Spleen (tissue), 7 donors: ENCODE data around the gene SLC38A5.

Experiments
- POLR2A ChIP-seq, 3 donors: fragments of 450-650 bp; IDR thresholded peaks; one replicate each; pipeline ENCODE4 v1.5.1; 2017; ENCODE audit warnings: antibody characterized with exemption in 3 of 3, mild to moderate bottlenecking in 1 of 3
- POLR2AphosphoS5 ChIP-seq, 3 donors: sonication (generic); formaldehyde crosslinking; IDR thresholded peaks; one replicate each; pipeline ENCODE4 v1.5.1; 2017; ENCODE audit warnings: antibody characterized with exemption in 3 of 3
- TF ChIP-seq, protein P1 (sequence below), 11 experiments: fragments of 200-600 bp in 7 of 11; fragments of 450-650 bp in 4 of 11; sonication (generic) in 4 of 11; IDR thresholded peaks in 8 of 11; conservative IDR thresholded peaks in 3 of 11; 1 replicate in 7 of 11; 2 replicates in 4 of 11; pipeline versions ENCODE4 v1.4.0 to v1.8.0; 2016 to 2021; ENCODE audit warnings: antibody characterized with exemption in 11 of 11, inconsistent platforms in 4 of 11, mild to moderate bottlenecking in 1 of 11
- donor health status: DM: no; HTN: no; CAD: no; lungs with moderate emphysema.
- donor health status: DM: no; HTN: no; CAD: no.
- donor health status: DM: no; HTN: no; CAD: no.

DNA sequence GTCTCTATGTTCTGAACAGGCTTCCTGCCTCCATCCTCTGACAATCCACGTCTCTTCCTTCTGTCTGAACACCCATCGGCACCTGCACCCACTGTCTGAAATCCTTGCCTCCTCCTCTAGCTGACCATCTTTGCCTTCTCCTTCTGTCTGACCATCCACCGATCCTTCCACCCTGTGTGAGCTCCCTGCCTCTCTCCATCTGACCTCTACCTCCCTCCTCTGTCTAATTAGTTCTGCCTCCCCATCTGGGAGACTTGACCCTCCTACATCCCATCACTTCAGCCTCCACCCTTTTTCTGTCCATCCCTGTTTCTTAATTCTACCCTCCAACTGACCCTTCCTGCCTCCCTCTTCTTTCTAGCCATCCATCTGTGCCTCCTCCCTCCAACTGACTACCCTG lies 10.0 kb downstream of the SLC38A5 start:
- TF ChIP-seq, protein P1, sequence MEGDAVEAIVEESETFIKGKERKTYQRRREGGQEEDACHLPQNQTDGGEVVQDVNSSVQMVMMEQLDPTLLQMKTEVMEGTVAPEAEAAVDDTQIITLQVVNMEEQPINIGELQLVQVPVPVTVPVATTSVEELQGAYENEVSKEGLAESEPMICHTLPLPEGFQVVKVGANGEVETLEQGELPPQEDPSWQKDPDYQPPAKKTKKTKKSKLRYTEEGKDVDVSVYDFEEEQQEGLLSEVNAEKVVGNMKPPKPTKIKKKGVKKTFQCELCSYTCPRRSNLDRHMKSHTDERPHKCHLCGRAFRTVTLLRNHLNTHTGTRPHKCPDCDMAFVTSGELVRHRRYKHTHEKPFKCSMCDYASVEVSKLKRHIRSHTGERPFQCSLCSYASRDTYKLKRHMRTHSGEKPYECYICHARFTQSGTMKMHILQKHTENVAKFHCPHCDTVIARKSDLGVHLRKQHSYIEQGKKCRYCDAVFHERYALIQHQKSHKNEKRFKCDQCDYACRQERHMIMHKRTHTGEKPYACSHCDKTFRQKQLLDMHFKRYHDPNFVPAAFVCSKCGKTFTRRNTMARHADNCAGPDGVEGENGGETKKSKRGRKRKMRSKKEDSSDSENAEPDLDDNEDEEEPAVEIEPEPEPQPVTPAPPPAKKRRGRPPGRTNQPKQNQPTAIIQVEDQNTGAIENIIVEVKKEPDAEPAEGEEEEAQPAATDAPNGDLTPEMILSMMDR (IDR thresholded peaks at IDR 0.05 in 8 of 11, conservative IDR thresholded peaks at IDR 0.05 in 3 of 11) = no peak
- TF ChIP-seq POLR2A (IDR thresholded peaks at IDR 0.05) (no peak), POLR2AphosphoS5 (IDR thresholded peaks at IDR 0.05) (no peak)
